H1 (cell line): ENCODE results near the gene ERH.

Source experiments
- ATF3 ChIP-seq: IDR thresholded peaks from 2 replicates; pipeline ENCODE4 v1.6.1; 2011; ENCODE audit warnings: low read depth, mild to moderate bottlenecking, low read length; ENCODE audit not compliant: insufficient read depth
- CHD1 ChIP-seq: IDR thresholded peaks from 2 replicates; pipeline ENCODE4 v1.6.1; 2012; ENCODE audit warnings: low read depth, low read length, improper control_type of control experiment
- CREB1 ChIP-seq: IDR thresholded peaks from 2 replicates; pipeline ENCODE4 v1.6.1; 2012; ENCODE audit warnings: inconsistent platforms
- EP300 ChIP-seq, 2 experiments: IDR thresholded peaks; 1 replicate in 1 of 2; 2 replicates in 1 of 2; pipeline ENCODE4 v1.6.1; 2011 to 2012; ENCODE audit warnings: low read depth in 2 of 2, low read length in 2 of 2, mild to moderate bottlenecking in 2 of 2, borderline replicate concordance in 1 of 2, inconsistent platforms in 1 of 2, moderate library complexity in 1 of 2
- EZH2 ChIP-seq: fragments of 200-600 bp; sonication (generic); IDR thresholded peaks from 2 replicates; pipeline ENCODE4 v1.7.1; 2012; ENCODE audit warnings: low read depth, mild to moderate bottlenecking, moderate library complexity, low read length, inconsistent platforms; ENCODE audit not compliant: severe bottlenecking
- GABPA ChIP-seq: IDR thresholded peaks from 2 replicates; pipeline ENCODE4 v1.6.1; 2011; ENCODE audit warnings: mild to moderate bottlenecking, low read length, moderate library complexity, borderline replicate concordance; ENCODE audit not compliant: insufficient read depth
- GTF2F1 ChIP-seq: IDR thresholded peaks from 2 replicates; pipeline ENCODE4 v1.6.1; 2012; ENCODE audit warnings: low read depth, low read length, improper control_type of control experiment, borderline replicate concordance
- POLR2A ChIP-seq, 2 experiments: IDR thresholded peaks; 1 replicate in 1 of 2; 2 replicates in 1 of 2; pipeline ENCODE4 v1.6.1; 2011; ENCODE audit warnings: low read depth in 2 of 2, low read length in 2 of 2, mild to moderate bottlenecking in 2 of 2; ENCODE audit errors: control extremely low read depth in 1 of 2
- SIN3A ChIP-seq, 2 experiments: IDR thresholded peaks in 1 of 2; conservative IDR thresholded peaks in 1 of 2; 2 replicates each; pipeline ENCODE4 v1.6.1; 2011 to 2012; ENCODE audit warnings: low read length in 2 of 2, improper control_type of control experiment in 1 of 2, low read depth in 1 of 2, mild to moderate bottlenecking in 1 of 2
- SP1 ChIP-seq: IDR thresholded peaks from 2 replicates; pipeline ENCODE4 v1.6.1; 2011; ENCODE audit warnings: low read depth, low read length
- TEAD4 ChIP-seq: IDR thresholded peaks from 2 replicates; pipeline ENCODE4 v1.6.1; 2012; ENCODE audit warnings: low read depth, low read length, inconsistent platforms, mixed read lengths
- YY1 ChIP-seq: IDR thresholded peaks from 2 replicates; pipeline ENCODE4 v1.6.1; 2011; ENCODE audit warnings: low read depth, mild to moderate bottlenecking, low read length
- ZNF274 ChIP-seq: IDR thresholded peaks from 2 replicates; pipeline ENCODE4 v1.7.0; 2012; ENCODE audit warnings: low read length, borderline replicate concordance; ENCODE audit errors: extremely low read depth
- TF ChIP-seq, protein P1 (sequence below), 3 experiments: IDR thresholded peaks; 1 replicate in 2 of 3; 2 replicates in 1 of 3; pipeline versions ENCODE4 v1.5.1 to v1.6.1; 2011; ENCODE audit warnings: low read length in 3 of 3, mild to moderate bottlenecking in 3 of 3, inconsistent platforms in 2 of 3, low read depth in 1 of 3, moderate library complexity in 1 of 3; ENCODE audit not compliant: insufficient read depth in 1 of 3; ENCODE audit errors: control extremely low read depth in 1 of 3

GRCh38 chr14:69373104-69373503, 25.0 kb downstream of the ERH start:
- TF ChIP-seq SIN3A (conservative IDR thresholded peaks at IDR 0.05 in 1 of 2, IDR thresholded peaks at IDR 0.05 in 1 of 2; ENCODE audit: low read depth in 1 of 2, low read length in 2 of 2) (no peak), POLR2A (IDR thresholded peaks at IDR 0.05; ENCODE audit: control extremely low read depth in 1 of 2, low read depth in 2 of 2, low read length in 2 of 2) (no peak), GABPA (no peak), ATF3 (no peak), ZNF274 (no peak), GTF2F1 (no peak), CHD1 (no peak), YY1 (no peak), EP300 (IDR thresholded peaks at IDR 0.05; ENCODE audit: borderline replicate concordance in 1 of 2, low read depth in 2 of 2, low read length in 2 of 2) (no peak), SP1 (no peak), CREB1 (no peak), TEAD4 (no peak), EZH2 (no peak)
- TF ChIP-seq, protein P1, sequence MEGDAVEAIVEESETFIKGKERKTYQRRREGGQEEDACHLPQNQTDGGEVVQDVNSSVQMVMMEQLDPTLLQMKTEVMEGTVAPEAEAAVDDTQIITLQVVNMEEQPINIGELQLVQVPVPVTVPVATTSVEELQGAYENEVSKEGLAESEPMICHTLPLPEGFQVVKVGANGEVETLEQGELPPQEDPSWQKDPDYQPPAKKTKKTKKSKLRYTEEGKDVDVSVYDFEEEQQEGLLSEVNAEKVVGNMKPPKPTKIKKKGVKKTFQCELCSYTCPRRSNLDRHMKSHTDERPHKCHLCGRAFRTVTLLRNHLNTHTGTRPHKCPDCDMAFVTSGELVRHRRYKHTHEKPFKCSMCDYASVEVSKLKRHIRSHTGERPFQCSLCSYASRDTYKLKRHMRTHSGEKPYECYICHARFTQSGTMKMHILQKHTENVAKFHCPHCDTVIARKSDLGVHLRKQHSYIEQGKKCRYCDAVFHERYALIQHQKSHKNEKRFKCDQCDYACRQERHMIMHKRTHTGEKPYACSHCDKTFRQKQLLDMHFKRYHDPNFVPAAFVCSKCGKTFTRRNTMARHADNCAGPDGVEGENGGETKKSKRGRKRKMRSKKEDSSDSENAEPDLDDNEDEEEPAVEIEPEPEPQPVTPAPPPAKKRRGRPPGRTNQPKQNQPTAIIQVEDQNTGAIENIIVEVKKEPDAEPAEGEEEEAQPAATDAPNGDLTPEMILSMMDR (IDR thresholded peaks at IDR 0.05; ENCODE audit: control extremely low read depth in 1 of 3, insufficient read depth in 1 of 3, low read depth in 1 of 3, low read length in 3 of 3) = no peak
